GOT3 (cell line): ENCODE data around the gene SGCE.
A peak's percentile ranks its signal among the peaks of the same experiment; 100 is the strongest.
"Not testable (repeated sequence)": the region's sequence is repeated elsewhere in the genome, so short reads cannot be mapped to it uniquely, and the experiment has no call there.

ENCODE experiments used
- DNase-seq: peaks from one replicate; lab custom pipeline; 2025; ENCODE audit warnings: mixed read lengths; lab: John Stamatoyannopoulos, UW

Gene SGCE

GRCh38 chr7:94655848-94656657 is at the start of gene SGCE:
SGCE (minus strand) TSS chr7:94656133; CDS start chr7:94656098, 35 bp downstream.
- DNase-seq, result peak; percentile 29

GRCh38 chr7:94705155-94706021 is 49.5 kb upstream of the SGCE start:
- not testable (repeated sequence) for DNase-seq

DNA sequence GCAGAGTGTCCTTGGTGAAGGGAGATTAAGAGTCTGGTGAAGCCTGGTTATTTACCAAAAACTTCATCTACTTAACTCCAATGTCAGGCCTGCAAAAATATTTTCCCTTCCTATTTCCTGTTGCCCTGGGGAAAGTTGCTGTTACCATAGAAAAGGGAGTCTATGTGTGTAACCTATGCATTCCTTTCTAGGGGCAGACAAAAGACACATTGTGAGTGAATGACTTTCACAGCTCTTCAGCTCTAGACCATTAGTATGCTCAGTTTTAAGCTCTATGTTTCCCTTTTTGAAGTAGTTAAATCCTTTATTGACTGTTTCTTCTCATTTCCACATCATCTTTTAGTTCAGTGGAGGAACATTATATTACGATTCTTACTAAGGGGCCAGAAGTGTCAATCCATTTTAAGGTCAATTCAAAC is 45.6 kb upstream of the SGCE start:
- DNase-seq, result no peak

DNA sequence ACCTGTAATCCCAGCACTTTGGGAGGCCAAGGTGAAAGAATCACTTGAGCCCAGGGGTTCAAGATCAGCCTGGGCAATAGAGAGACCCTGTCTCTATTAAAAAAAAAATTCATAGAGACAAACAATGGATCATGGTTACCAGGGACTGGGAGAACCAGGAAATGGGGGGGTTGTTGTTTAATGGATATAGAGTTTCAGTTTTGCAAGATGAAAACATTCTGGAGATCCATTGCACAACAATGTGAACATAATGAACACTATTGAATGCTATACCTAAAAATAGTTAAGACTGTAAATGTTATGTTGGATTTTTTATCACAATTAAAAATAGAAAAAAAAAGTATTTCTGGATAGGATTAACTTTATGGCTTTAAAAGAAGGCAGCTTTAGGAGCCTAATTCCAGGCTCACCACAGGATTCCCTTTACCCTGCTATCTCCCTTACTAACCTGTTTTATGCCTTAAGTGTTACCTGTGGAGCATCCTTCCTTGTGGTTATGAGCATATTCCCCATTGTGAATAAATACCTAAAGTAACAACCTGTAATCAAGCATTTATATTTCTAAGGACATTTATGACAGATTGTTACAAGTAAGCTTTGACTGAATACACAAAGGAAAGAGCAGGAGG is 45.1 kb upstream of the SGCE start:
- DNase-seq, result no peak

- no peak for DNase-seq
These were observed 42.3 kb upstream of the SGCE start for GRCh38 chr7:94698275-94698674.

DNA sequence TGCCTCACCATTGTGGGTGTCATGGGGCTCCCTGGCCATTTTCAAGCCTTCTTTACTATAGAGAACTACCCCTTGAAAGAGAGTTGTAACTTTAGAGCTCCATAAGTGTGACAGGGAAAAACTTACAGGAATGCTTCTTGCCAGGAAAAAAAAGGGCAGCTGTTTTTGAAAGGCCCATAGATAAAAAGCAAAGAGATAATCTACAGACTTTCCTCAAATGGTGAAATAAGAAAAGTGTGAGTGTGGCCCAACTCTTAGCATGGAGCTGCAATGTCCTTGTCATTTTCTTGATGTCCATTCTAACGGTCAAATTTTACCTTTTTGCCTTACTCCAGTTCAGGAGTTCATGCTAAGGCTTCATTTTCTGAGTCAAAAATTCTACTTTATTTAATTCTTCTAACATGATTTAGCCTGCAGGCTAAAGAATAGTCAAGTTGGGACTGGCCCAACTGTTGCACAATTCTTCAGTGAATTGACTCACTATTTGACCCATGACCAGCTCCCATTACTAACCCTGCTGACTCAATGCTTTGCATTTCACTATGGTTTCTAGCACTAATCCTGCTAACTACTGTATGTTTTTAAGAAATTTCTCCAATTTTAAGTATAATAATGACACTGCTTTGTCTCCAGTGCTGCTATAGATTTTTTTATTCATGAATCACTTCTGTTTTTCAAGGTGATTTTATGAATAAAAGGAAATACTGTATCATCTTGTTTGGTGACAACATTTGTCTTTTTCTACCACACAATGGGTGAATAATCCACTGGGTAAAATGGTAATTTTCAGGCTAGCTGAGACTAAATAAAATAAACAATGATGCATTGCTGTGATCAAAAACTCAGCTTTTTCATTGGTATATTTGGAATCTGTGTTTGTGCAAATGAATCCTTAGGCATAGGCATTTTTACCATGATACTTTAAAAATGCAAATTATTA is 41.4 kb upstream of the SGCE start:
- peak; percentile 43 for DNase-seq

DNA sequence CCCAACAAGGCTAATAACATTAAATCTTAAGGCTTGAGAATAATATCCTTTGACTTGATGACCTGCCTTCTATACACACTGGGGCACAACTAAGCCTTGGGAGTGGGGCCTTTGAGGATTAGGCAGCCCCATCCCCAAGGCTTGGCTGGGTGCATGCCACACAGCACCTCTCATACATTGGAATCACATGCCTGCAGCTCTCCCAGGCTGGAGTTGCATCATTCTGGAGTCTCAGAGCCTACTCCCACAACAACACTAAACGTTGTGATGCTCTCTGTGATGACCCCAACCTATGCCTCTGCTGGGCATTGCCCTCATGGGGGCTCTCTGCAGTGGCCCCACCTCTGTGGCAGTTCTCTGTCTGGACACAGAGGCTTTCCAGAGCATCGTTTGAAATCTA is 31.9 kb upstream of the SGCE start:
- DNase-seq, result no peak

GRCh38 chr7:94687076-94687475 is 31.1 kb upstream of the SGCE start:
- DNase-seq, result no peak

DNA sequence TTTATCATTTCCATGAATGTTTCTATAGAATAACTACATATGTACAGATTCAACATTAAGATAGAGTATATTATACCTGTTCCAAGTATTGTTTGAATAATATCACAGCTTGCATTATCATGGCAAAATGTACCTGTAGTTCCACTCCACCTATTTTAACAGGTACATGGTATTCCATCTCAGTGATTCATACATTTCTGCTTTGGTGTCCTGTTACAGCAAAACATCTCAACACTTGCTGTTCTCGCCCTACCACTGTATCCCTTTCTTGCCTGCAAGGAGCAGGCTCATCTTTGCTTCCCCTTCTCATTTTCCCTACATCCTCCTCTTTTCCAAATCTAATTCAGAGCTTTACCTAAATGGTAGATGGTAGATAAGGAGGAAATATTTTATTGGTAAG is 27.1 kb upstream of the SGCE start:
- no peak for DNase-seq

DNA sequence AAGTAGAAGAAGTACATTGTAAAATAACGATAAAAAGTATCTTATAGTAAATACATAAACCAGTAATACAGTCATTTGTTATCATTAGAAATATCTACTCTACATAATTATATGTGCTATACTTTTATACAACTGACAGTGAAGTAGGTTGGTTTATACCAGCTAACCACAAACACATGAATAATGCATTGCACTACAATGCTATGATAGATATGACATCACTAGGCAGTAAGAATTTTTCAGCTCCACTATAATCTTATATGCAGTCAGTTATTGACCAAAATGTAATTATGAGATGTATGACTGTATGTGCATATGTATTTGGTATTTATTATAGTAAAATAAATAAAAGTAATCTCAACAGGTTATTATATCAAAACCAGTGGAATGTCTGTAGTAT is 23.4 kb upstream of the SGCE start:
- no peak for DNase-seq

- DNase-seq, result no peak
These were observed 20.5 kb upstream of the SGCE start for GRCh38 chr7:94676431-94676830.

DNA sequence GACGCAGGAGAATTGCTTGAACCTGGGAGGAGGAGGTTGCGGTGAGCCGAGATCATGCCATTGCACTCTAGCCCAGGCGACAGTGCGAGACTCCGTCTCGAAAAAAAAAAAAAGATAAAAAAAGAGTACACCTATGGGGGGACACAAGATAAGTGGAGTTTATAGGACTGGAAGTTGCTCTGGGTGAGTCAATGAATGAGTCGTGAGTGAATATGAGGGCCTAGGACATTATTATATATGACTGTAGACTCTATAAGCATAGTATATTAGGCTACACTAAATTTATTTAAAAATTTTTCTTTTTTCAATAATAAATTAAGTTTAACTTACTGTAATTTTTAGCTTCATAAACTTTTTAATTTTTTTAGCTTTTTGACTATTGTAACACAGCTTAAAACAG is 19.4 kb upstream of the SGCE start:
- DNase-seq, result no peak

GRCh38 chr7:94671444-94672235 is 15.7 kb upstream of the SGCE start:
- no peak for DNase-seq

DNA sequence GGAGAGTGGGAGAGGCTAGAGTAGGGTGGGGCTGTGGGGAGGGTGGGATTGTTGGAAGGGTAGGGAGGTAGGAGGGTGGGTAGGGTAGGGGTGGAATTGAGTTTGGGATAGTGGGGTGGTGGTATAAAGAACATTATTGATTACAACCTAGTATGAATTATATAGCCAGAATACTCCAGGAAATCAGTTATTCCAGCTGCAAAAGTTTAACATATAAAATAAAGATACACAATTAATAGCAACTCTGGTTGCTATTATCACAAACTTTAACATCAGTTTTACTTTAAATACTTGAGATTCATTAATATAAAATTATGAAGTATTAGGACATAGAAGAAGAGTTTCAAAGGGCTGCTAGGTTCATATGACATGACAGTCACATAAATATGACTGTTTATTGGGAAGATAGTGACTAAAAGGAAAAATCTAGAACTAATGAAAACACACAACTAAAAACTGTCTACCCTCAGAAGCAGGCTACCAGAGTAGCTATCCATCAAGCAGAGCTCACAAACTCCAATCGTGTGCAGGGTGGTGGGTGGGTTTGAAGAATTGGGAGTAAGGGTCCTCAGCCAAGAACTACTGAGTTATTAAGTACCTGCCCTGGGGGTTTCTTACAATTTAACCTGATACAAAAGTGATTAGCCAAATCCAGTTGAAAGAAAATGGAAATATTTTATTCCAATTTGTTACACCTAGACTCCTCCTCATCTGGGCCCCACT is 14.0 kb upstream of the SGCE start:
- no peak for DNase-seq

- DNase-seq, result no peak
These were observed 11.1 kb upstream of the SGCE start for GRCh38 chr7:94666879-94667587.

DNA sequence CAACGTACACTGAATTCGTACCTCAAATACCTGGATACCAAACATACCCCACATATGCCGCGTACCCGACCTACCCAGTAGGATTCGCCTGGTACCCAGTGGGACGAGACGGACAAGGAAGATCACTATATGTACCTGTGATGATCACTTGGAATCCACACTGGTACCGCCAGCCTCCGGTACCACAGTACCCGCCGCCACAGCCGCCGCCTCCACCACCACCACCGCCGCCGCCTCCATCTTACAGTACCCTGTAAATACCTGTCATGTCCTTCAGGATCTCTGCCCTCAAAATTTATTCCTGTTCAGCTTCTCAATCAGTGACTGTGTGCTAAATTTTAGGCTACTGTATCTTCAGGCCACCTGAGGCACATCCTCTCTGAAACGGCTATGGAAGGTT is 9.5 kb upstream of the SGCE start:
- no peak for DNase-seq

GRCh38 chr7:94664023-94664422 is 8.1 kb upstream of the SGCE start:
- no peak for DNase-seq

GRCh38 chr7:94662548-94662947 is 6.6 kb upstream of the SGCE start:
- DNase-seq, result no peak

GRCh38 chr7:94660006-94660405 is 4.1 kb upstream of the SGCE start:
- DNase-seq, result no peak
